ENCODE data around the gene RHBDL1. TPM values are rescaled to one million over a fixed set of nuclear protein-coding genes. Genes with fewer than 3 reads are reported as not detected.
A peak's percentile ranks its signal among the peaks of the same experiment; 100 is the strongest.

RHBDL1 gene
- total and polyA plus RNA-seq, 9 of the 15 experiments (the other 6 are each of a cell fraction or from before 2014, with no cell fraction given) = 0.03 to 5.6 (median 1.3) TPM; not detected in 1

- TF ChIP-seq ZNF407 (IDR thresholded peaks at IDR 0.05; ENCODE audit: low read depth) (peak; percentile 61; the same call in 1 of the 2 replicates), NBN (IDR thresholded peaks at IDR 0.05; ENCODE audit: low read depth) (no peak), ATF2 (CRISPR knock-in tag; IDR thresholded peaks at IDR 0.05) (0 out of 2 replicates have a peak, but pooled peaks have one; percentile 4), CREM (IDR thresholded peaks at IDR 0.05; ENCODE audit: low read depth) (peak; percentile 90), GATAD2A (IDR thresholded peaks at IDR 0.05) (0 out of 2 replicates have a peak, but pooled peaks have one; percentile 24), CEBPB (tag; IDR thresholded peaks at IDR 0.05) (no peak), PHB (CRISPR knock-in tag; IDR thresholded peaks at IDR 0.05) (0 out of 2 replicates have a peak, but pooled peaks have one; percentile 30), ZBTB12 (CRISPR knock-in tag; IDR thresholded peaks at IDR 0.05) (peak; percentile 79), ETV1 (tag; conservative IDR thresholded peaks at IDR 0.05; ENCODE audit: low read depth) (peak; percentile 82), MAZ (CRISPR knock-in tag; conservative IDR thresholded peaks at IDR 0.05 in 1 of 2, IDR thresholded peaks at IDR 0.05 in 1 of 2) (peak; percentile 32 to 34; a peak in 2 of 4 replicates), CREB1 (IDR thresholded peaks at IDR 0.05) (peak; percentile 78), CREB1 (CRISPR knock-in tag; IDR thresholded peaks at IDR 0.05) (peak; percentile 81), ELF2 (CRISPR knock-in tag; IDR thresholded peaks at IDR 0.05) (peak; percentile 76), KDM2B (CRISPR knock-in tag; IDR thresholded peaks at IDR 0.05) (0 out of 2 replicates have a peak, but pooled peaks have one; percentile 64), NELFE (IDR thresholded peaks at IDR 0.05; ENCODE audit: insufficient read depth, insufficient read length) (no peak), MAFF (IDR thresholded peaks at IDR 0.05; ENCODE audit: low read length) (no peak), ZBTB43 (CRISPR knock-in tag; IDR thresholded peaks at IDR 0.05) (peak; percentile 45; the same call in 1 of the 2 replicates)
These were observed 8.8 kb downstream of the RHBDL1 start, which contains the start of gene JMJD8 (continued) for GRCh38 chr16:684071-684794.

Measured in K562 (cell line).